Osteoblast (primary cell): Measurements from ENCODE around the gene FRAT2. TPM values are rescaled to one million over a fixed set of nuclear protein-coding genes. Genes with fewer than 3 reads are reported as not detected.
"Not testable (repeated sequence)": the region's sequence is repeated elsewhere in the genome, so short reads cannot be mapped to it uniquely, and the experiment has no call there.

Source experiments
- DNase-seq: peaks from one replicate; pipeline ENCODE4 v3.0.0; 2011; ENCODE audit warnings: low spot score, mixed read lengths; ENCODE audit not compliant: insufficient read length; ENCODE audit errors: missing footprints
- H2AFZ ChIP-seq: 2 replicates; pipeline ENCODE4 v1.6.0; 2011; ENCODE audit warnings: mild to moderate bottlenecking, low read length
- H3K27ac ChIP-seq: 2 replicates; pipeline ENCODE4 v1.5.1; 2011; ENCODE audit warnings: mild to moderate bottlenecking, low read depth, low read length, moderate library complexity
- H3K27me3 ChIP-seq: 2 replicates; pipeline ENCODE4 v1.6.0; 2012; ENCODE audit warnings: mild to moderate bottlenecking, control low read depth, inconsistent platforms, low read length, moderate library complexity; ENCODE audit not compliant: insufficient read depth
- H3K36me3 ChIP-seq: 2 replicates; pipeline ENCODE4 v1.5.1; 2011; ENCODE audit warnings: mild to moderate bottlenecking, low read length, control low read depth, moderate library complexity; ENCODE audit not compliant: insufficient read depth
- H3K4me1 ChIP-seq: 2 replicates; pipeline ENCODE4 v1.5.1; 2011; ENCODE audit warnings: mild to moderate bottlenecking, low read length, control low read depth, moderate library complexity; ENCODE audit not compliant: insufficient read depth
- H3K4me2 ChIP-seq: 2 replicates; pipeline ENCODE4 v1.6.0; 2011; ENCODE audit warnings: mild to moderate bottlenecking, low read length; ENCODE audit not compliant: insufficient read depth
- H3K4me3 ChIP-seq: fragments of 200-600 bp; sonication (generic); 3 replicates; pipeline ENCODE4 v1.5.1; 2012; ENCODE audit warnings: mild to moderate bottlenecking, low read length, inconsistent platforms; ENCODE audit not compliant: insufficient read depth
- H3K79me2 ChIP-seq: 2 replicates; pipeline ENCODE4 v1.6.0; 2012; ENCODE audit warnings: mild to moderate bottlenecking, low read length, control low read depth, inconsistent platforms; ENCODE audit not compliant: insufficient read depth
- H3K9me3 ChIP-seq: 2 replicates; pipeline ENCODE4 v1.5.1; 2011; ENCODE audit warnings: low read depth, low read length, control low read depth
- H4K20me1 ChIP-seq: 2 replicates; pipeline ENCODE4 v1.6.0; 2012; ENCODE audit warnings: mild to moderate bottlenecking, low read length, control low read depth; ENCODE audit not compliant: insufficient read depth
- CTCF ChIP-seq: IDR thresholded peaks from 2 replicates; pipeline ENCODE4 v1.5.1; 2011; ENCODE audit warnings: mild to moderate bottlenecking, low read depth, low read length, moderate library complexity; ENCODE audit errors: extremely low read depth
- total RNA-seq: library from RNA; depleted of rRNA; stranded (reverse); fragments of >200 nt; gene quantifications from 2 replicates; pipeline ENCODE4 v1.2.3, GENCODE V29; 2012

FRAT2 gene
- total RNA-seq, 1 donor: 8.0 TPM

GRCh38 chr10:97347317-97347716, 12.8 kb upstream of the FRAT2 start:
- Histone ChIP-seq H3K4me2 (no peak overlapping the region), H2AFZ (no peak overlapping the region), H3K36me3 (no peaks in the 10 kb centered on the region), H3K4me3 (no peak overlapping the region), H3K27me3 (no peaks in the 10 kb centered on the region), H3K27ac (no peak overlapping the region), H3K9me3 (no peaks in the 10 kb centered on the region), H3K4me1 (no peaks in the 10 kb centered on the region), H4K20me1 (no peaks in the 10 kb centered on the region), H3K79me2 (no peaks in the 10 kb centered on the region)
- DNase-seq: no peak
- TF ChIP-seq CTCF: no peak

DNA sequence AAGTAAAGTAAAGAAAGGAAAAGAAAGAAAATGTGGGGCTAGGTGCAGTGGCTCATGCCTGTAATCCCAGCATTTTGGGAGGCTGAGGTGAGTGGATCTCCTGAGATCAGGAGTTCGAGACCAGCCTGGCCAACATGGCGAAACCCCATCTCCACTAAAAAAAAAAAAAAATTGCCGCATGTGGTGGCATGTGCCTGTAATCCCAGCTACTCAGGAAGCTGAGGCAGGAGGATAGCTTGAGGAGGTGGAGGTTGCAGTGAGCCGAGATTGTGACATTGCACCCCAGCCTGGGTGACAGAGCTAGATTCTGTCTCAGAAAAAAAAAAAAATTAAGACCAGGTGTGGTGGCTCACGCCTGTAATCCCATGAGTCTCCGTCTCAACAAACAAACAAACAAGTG, 9.1 kb upstream of the FRAT2 start:
- not testable (repeated sequence) for H3K9me3 ChIP-seq, H3K4me1 ChIP-seq, H4K20me1 ChIP-seq, H3K4me3 ChIP-seq, H3K27me3 ChIP-seq, H3K27ac ChIP-seq, H2AFZ ChIP-seq, H3K79me2 ChIP-seq, H3K4me2 ChIP-seq, H3K36me3 ChIP-seq, DNase-seq

DNA sequence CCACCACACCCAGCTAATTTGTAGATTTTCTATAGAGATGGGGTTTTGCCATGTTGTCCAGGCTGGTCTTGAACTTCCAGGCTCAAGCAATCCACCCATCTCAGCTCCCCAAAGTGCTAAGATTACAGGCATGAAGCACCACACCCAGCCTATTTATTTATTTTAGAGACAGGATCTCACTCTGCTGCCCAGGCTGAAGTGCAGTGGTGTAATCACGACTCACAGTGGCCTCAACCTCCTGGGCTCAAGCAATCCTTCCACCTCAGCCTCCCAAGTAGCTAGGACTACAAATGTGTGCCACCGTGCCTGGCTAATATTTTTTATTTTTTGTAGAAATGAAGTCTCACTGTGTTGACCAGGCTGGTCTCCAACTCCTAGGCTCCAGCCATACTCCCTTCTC, 6.9 kb upstream of the FRAT2 start:
- no peak for DNase-seq
- Histone ChIP-seq H3K27ac (no peak overlapping the region), H3K4me1 (no peaks in the 10 kb centered on the region), H3K36me3 (no peaks in the 10 kb centered on the region), H3K4me3 (no peak overlapping the region), H3K4me2 (no peak overlapping the region), H3K79me2 (no peaks in the 10 kb centered on the region), H3K27me3 (peaks cover 20% of the 10 kb centered on the region), H2AFZ (no peak overlapping the region), H4K20me1 (no peaks in the 10 kb centered on the region), H3K9me3 (no peaks in the 10 kb centered on the region)
- TF ChIP-seq CTCF: no peak

- H3K79me2 ChIP-seq: no peaks in the 10 kb centered on the region
- TF ChIP-seq CTCF: no peak
- peaks cover 9% of the 10 kb centered on the region for H3K4me1 ChIP-seq
- peaks cover 34% of the 10 kb centered on the region for H3K27me3 ChIP-seq
- H4K20me1 ChIP-seq: no peaks in the 10 kb centered on the region
- H3K36me3 ChIP-seq: no peaks in the 10 kb centered on the region
- H3K4me3 ChIP-seq: no peak overlapping the region
- no peak overlapping the region for H2AFZ ChIP-seq
- no peaks in the 10 kb centered on the region for H3K9me3 ChIP-seq
- no peak overlapping the region for H3K4me2 ChIP-seq
- H3K27ac ChIP-seq: no peak overlapping the region
- no peak for DNase-seq
Measured at GRCh38 chr10:97338041-97338440, 3.5 kb upstream of the FRAT2 start.
